PC-9 (cell line): Measurements from ENCODE around the gene DHX8.

Source experiments
- CTCF ChIP-seq: fragments of 200-600 bp; sonication (generic); conservative IDR thresholded peaks from 2 replicates; pipeline ENCODE4 v1.6.1; 2017; ENCODE audit warnings: mixed run types, antibody characterized with exemption, mild to moderate bottlenecking, moderate library complexity
- EZH2 ChIP-seq: fragments of 200-600 bp; sonication (generic); IDR thresholded peaks from 2 replicates; pipeline ENCODE4 v1.8.0; 2017; ENCODE audit warnings: antibody characterized with exemption, low read depth

GRCh38 chr17:43483674-43484551 is at the start of gene DHX8:
- TF ChIP-seq CTCF = peak; percentile 100
- TF ChIP-seq EZH2 = no peak
